GM12875 (cell line): ENCODE data around the gene MTMR3.

Experiments used
- H3K4me3 ChIP-seq: one replicate; pipeline ENCODE4 v1.5.1; 2011; ENCODE audit warnings: low read depth, low read length, control low read depth
- CTCF ChIP-seq: IDR thresholded peaks from 2 replicates; pipeline ENCODE4 v1.5.1; 2011; ENCODE audit warnings: low read depth, mild to moderate bottlenecking, control low read depth, inconsistent platforms, low read length, moderate library complexity, borderline replicate concordance; ENCODE audit not compliant: insufficient read depth

Gene MTMR3

GRCh38 chr22:29934596-29934995 is 51.6 kb downstream of the MTMR3 start:
- H3K4me3 ChIP-seq, result no peak overlapping the region
- TF ChIP-seq CTCF, result no peak

- TF ChIP-seq CTCF, result no peak
- no peak overlapping the region for H3K4me3 ChIP-seq
These were observed 53.2 kb downstream of the MTMR3 start for GRCh38 chr22:29936186-29936585.

GRCh38 chr22:29937940-29938693 is 55.1 kb downstream of the MTMR3 start:
- H3K4me3 ChIP-seq, result no peak overlapping the region
- TF ChIP-seq CTCF, result no peak

GRCh38 chr22:29940526-29940925 is 57.6 kb downstream of the MTMR3 start:
- TF ChIP-seq CTCF, result no peak
- no peak overlapping the region for H3K4me3 ChIP-seq

- no peak for TF ChIP-seq CTCF
- H3K4me3 ChIP-seq, result no peak overlapping the region
These were observed 61.4 kb downstream of the MTMR3 start for GRCh38 chr22:29944339-29944738.

GRCh38 chr22:29945435-29945834 is 62.5 kb downstream of the MTMR3 start:
- TF ChIP-seq CTCF, result no peak

GRCh38 chr22:29946220-29946619 is 63.2 kb downstream of the MTMR3 start:
- TF ChIP-seq CTCF, result no peak
- no peak overlapping the region for H3K4me3 ChIP-seq

More at GRCh38 chr22:29945435-29945834, 62.5 kb downstream of the MTMR3 start:
- no peak overlapping the region for H3K4me3 ChIP-seq
